Osteoblast (primary cell): ENCODE results near the gene SLC1A3. TPM values are rescaled to one million over a fixed set of nuclear protein-coding genes. Genes with fewer than 3 reads are reported as not detected.

Experiments
- DNase-seq: peaks from one replicate; pipeline ENCODE4 v3.0.0; 2011; ENCODE audit warnings: low spot score, mixed read lengths; ENCODE audit not compliant: insufficient read length; ENCODE audit errors: missing footprints
- H2AFZ ChIP-seq: 2 replicates; pipeline ENCODE4 v1.6.0; 2011; ENCODE audit warnings: mild to moderate bottlenecking, low read length
- H3K27ac ChIP-seq: 2 replicates; pipeline ENCODE4 v1.5.1; 2011; ENCODE audit warnings: mild to moderate bottlenecking, low read depth, low read length, moderate library complexity
- H3K27me3 ChIP-seq: 2 replicates; pipeline ENCODE4 v1.6.0; 2012; ENCODE audit warnings: mild to moderate bottlenecking, control low read depth, inconsistent platforms, low read length, moderate library complexity; ENCODE audit not compliant: insufficient read depth
- H3K36me3 ChIP-seq: 2 replicates; pipeline ENCODE4 v1.5.1; 2011; ENCODE audit warnings: mild to moderate bottlenecking, low read length, control low read depth, moderate library complexity; ENCODE audit not compliant: insufficient read depth
- H3K4me1 ChIP-seq: 2 replicates; pipeline ENCODE4 v1.5.1; 2011; ENCODE audit warnings: mild to moderate bottlenecking, low read length, control low read depth, moderate library complexity; ENCODE audit not compliant: insufficient read depth
- H3K4me2 ChIP-seq: 2 replicates; pipeline ENCODE4 v1.6.0; 2011; ENCODE audit warnings: mild to moderate bottlenecking, low read length; ENCODE audit not compliant: insufficient read depth
- H3K4me3 ChIP-seq: fragments of 200-600 bp; sonication (generic); 3 replicates; pipeline ENCODE4 v1.5.1; 2012; ENCODE audit warnings: mild to moderate bottlenecking, low read length, inconsistent platforms; ENCODE audit not compliant: insufficient read depth
- H3K79me2 ChIP-seq: 2 replicates; pipeline ENCODE4 v1.6.0; 2012; ENCODE audit warnings: mild to moderate bottlenecking, low read length, control low read depth, inconsistent platforms; ENCODE audit not compliant: insufficient read depth
- H3K9me3 ChIP-seq: 2 replicates; pipeline ENCODE4 v1.5.1; 2011; ENCODE audit warnings: low read depth, low read length, control low read depth
- H4K20me1 ChIP-seq: 2 replicates; pipeline ENCODE4 v1.6.0; 2012; ENCODE audit warnings: mild to moderate bottlenecking, low read length, control low read depth; ENCODE audit not compliant: insufficient read depth
- total RNA-seq: library from RNA; depleted of rRNA; stranded (reverse); fragments of >200 nt; gene quantifications from 2 replicates; pipeline ENCODE4 v1.2.3, GENCODE V29; 2012
- TF ChIP-seq, protein P1 (sequence below): IDR thresholded peaks from 2 replicates; pipeline ENCODE4 v1.5.1; 2011; ENCODE audit warnings: mild to moderate bottlenecking, low read depth, low read length, moderate library complexity; ENCODE audit errors: extremely low read depth

SLC1A3 gene
- total RNA-seq, 1 donor: 45.2 TPM

DNA sequence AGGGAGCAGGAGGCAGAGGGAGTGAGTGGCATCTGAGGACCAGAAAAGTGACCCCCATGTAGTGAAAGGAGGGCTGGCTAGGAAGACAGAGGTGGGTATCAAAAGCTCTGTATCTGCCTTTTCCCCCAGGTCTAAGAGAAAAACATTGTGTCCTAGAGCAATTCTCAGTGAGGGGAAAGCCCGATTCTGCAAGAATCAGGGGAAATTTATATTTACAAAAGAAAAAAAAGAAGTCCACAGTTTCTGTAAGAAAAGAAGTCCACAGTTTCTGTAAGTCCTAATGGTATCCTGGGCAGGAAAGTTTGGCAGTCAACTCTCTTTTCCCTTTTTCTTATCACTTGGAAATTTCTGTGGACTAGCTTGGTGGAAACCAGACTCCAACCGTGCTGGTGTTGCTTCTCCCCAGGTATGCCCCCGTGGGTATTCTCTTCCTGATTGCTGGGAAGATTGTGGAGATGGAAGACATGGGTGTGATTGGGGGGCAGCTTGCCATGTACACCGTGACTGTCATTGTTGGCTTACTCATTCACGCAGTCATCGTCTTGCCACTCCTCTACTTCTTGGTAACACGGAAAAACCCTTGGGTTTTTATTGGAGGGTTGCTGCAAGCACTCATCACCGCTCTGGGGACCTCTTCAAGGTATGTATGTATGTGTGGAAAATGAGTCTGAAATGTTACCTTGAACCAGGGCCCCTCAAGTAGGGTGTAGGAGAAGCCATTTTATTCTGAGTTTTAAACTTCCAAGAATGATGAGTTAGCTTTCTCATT, 73.0 kb downstream of the SLC1A3 start:
- H3K27me3 ChIP-seq: no peaks in the 10 kb centered on the region
- H3K4me3 ChIP-seq: no peak overlapping the region
- H4K20me1 ChIP-seq: no peaks in the 10 kb centered on the region
- no peak overlapping the region for H3K27ac ChIP-seq
- no peak overlapping the region for H2AFZ ChIP-seq
- TF ChIP-seq, protein P1, sequence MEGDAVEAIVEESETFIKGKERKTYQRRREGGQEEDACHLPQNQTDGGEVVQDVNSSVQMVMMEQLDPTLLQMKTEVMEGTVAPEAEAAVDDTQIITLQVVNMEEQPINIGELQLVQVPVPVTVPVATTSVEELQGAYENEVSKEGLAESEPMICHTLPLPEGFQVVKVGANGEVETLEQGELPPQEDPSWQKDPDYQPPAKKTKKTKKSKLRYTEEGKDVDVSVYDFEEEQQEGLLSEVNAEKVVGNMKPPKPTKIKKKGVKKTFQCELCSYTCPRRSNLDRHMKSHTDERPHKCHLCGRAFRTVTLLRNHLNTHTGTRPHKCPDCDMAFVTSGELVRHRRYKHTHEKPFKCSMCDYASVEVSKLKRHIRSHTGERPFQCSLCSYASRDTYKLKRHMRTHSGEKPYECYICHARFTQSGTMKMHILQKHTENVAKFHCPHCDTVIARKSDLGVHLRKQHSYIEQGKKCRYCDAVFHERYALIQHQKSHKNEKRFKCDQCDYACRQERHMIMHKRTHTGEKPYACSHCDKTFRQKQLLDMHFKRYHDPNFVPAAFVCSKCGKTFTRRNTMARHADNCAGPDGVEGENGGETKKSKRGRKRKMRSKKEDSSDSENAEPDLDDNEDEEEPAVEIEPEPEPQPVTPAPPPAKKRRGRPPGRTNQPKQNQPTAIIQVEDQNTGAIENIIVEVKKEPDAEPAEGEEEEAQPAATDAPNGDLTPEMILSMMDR: no peak
- H3K79me2 ChIP-seq: no peaks in the 10 kb centered on the region
- H3K4me1 ChIP-seq: no peaks in the 10 kb centered on the region
- H3K4me2 ChIP-seq: no peak overlapping the region
- no peak for DNase-seq
- H3K9me3 ChIP-seq: no peaks in the 10 kb centered on the region
- H3K36me3 ChIP-seq: peaks cover 3% of the 10 kb centered on the region

DNA sequence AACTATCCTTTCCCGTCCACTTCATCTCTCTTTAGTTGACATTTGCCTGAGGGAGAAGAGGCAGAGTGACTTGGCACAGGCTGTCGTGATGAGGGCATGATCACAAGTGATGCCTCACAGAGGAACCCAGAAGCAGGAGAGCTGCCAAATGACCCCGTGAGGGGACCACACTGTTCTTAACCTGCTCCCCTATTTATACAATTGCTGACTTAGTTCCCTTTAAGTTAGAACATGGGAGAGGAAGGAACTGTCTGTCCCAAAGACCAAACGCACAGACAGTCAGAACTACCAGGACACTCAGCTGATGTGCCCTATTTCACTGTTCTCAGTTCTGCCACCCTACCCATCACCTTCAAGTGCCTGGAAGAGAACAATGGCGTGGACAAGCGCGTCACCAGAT, 73.7 kb downstream of the SLC1A3 start:
- no peaks in the 10 kb centered on the region for H3K9me3 ChIP-seq
- H3K27ac ChIP-seq: no peak overlapping the region
- no peaks in the 10 kb centered on the region for H4K20me1 ChIP-seq
- H3K4me2 ChIP-seq: no peak overlapping the region
- H3K36me3 ChIP-seq: peaks cover 3% of the 10 kb centered on the region
- DNase-seq: no peak
- no peak overlapping the region for H3K4me3 ChIP-seq
- TF ChIP-seq, protein P1: no peak
- H3K27me3 ChIP-seq: no peaks in the 10 kb centered on the region
- H3K4me1 ChIP-seq: no peaks in the 10 kb centered on the region
- H3K79me2 ChIP-seq: no peaks in the 10 kb centered on the region
- no peak overlapping the region for H2AFZ ChIP-seq

DNA sequence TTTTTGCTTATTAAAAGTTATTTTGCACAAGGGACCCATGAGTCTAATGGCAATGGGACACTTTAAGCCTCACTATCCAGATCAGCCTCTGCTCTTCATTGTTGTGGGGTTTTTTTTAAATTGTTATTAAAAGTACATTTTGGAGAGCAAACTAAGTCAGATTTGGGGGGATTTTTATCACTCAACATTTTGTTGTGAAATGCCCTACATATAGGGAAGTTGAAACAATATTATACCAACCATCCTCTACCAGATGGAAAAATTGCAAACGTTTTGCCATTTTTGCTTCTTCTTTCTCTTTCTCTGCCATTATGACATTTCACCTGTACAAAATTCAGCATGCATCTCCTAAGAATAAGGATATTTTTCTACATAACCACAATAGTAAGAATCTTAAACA, 75.3 kb downstream of the SLC1A3 start:
- no peaks in the 10 kb centered on the region for H3K27me3 ChIP-seq
- H3K4me1 ChIP-seq: no peaks in the 10 kb centered on the region
- no peak for DNase-seq
- peaks cover 3% of the 10 kb centered on the region for H3K36me3 ChIP-seq
- TF ChIP-seq, protein P1: no peak
- H3K79me2 ChIP-seq: no peaks in the 10 kb centered on the region
- H4K20me1 ChIP-seq: no peaks in the 10 kb centered on the region
- no peak overlapping the region for H3K27ac ChIP-seq
- H3K4me3 ChIP-seq: no peak overlapping the region
- H3K9me3 ChIP-seq: no peaks in the 10 kb centered on the region
- no peak overlapping the region for H2AFZ ChIP-seq
- H3K4me2 ChIP-seq: no peak overlapping the region

DNA sequence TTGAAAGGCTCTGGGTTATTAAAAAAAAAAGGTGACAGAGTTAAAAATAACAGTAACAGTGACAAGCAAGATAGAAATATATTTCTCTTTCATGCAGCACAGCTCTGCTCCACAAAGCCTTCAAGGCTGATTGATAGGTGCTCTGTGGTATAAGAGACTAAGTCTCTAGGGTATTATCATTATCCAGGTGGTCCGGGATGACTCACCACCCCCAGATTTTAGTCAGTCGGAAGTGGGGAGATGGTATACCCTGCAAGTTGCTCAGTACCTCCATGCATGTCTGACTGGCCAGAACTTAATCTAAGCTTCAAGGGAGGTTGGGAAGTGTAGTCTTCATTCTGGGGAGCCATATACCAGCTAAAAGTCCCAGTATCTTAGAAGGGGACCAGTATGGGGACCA, 76.1 kb downstream of the SLC1A3 start:
- no peak overlapping the region for H3K27ac ChIP-seq
- H4K20me1 ChIP-seq: no peaks in the 10 kb centered on the region

More for the DNA sequence above, 76.1 kb downstream of the SLC1A3 start:
- no peaks in the 10 kb centered on the region for H3K9me3 ChIP-seq
- H3K36me3 ChIP-seq: peaks cover 3% of the 10 kb centered on the region
- no peak overlapping the region for H3K4me3 ChIP-seq
- H3K4me2 ChIP-seq: no peak overlapping the region
- TF ChIP-seq, protein P1: no peak
- no peak overlapping the region for H2AFZ ChIP-seq
- no peak for DNase-seq
- no peaks in the 10 kb centered on the region for H3K79me2 ChIP-seq
- H3K4me1 ChIP-seq: no peaks in the 10 kb centered on the region
- H3K27me3 ChIP-seq: no peaks in the 10 kb centered on the region
